PC-3 (cell line): ENCODE data around the gene PFN2. TPM values are rescaled to one million over a fixed set of nuclear protein-coding genes. Genes with fewer than 3 reads are reported as not detected.
"Not testable (repeated sequence)": the region's sequence is repeated elsewhere in the genome, so short reads cannot be mapped to it uniquely, and the experiment has no call there.

Experiments
- ATAC-seq: fragments of 200-7000 bp; cut with Tn5 transposase; 2 replicates; pipeline ENCODE4 v1.9.1; 2020; ENCODE audit warnings: mild to moderate bottlenecking, moderate library complexity
- BruUV-seq: library from RNA; stranded (reverse); fragments of 400-500 nt; replicated peaks from 2 replicates; lab custom pipeline; 2021; lab: Mats Ljungman, UMichigan
- CTCF ChIA-PET: fragments of 300-600 bp; sonication (Branson Sonifier 250); formaldehyde crosslinking; loops from one replicate; lab custom pipeline; 2022; ENCODE audit warnings: antibody characterized with exemption; lab: Charles Lee
- POLR2A ChIA-PET: fragments of 300-600 bp; sonication (Branson Sonifier 250); formaldehyde crosslinking; loops from one replicate; lab custom pipeline; 2022; ENCODE audit warnings: antibody characterized with exemption; ENCODE audit not compliant: unreplicated experiment; lab: Charles Lee
- DNase-seq: peaks from one replicate; pipeline ENCODE4 v3.0.0-alpha.2; 2015
- H2AFZ ChIP-seq: fragments of 300-600 bp; sonication (generic); 2 replicates; pipeline ENCODE4 v1.6.0; 2016; ENCODE audit warnings: antibody characterized with exemption, low read length
- H3F3A ChIP-seq: fragments of 300-600 bp; sonication (generic); one replicate; pipeline ENCODE4 v1.6.0; 2017; ENCODE audit warnings: antibody characterized with exemption, low read length, control low read depth, mild to moderate bottlenecking; ENCODE audit not compliant: unreplicated experiment
- H3K27ac ChIP-seq: fragments of 300-600 bp; sonication (generic); 2 replicates; pipeline ENCODE4 v1.5.1; 2016; ENCODE audit warnings: mild to moderate bottlenecking, low read length
- H3K27me3 ChIP-seq: fragments of 300-600 bp; sonication (generic); 2 replicates; pipeline ENCODE4 v1.6.1; 2016; ENCODE audit warnings: low read length, mixed read lengths
- H3K36me3 ChIP-seq: fragments of 300-600 bp; sonication (generic); 2 replicates; pipeline ENCODE4 v1.6.1; 2016; ENCODE audit warnings: low read depth, mixed run types, low read length, mixed read lengths
- H3K4me1 ChIP-seq: fragments of 300-600 bp; sonication (generic); 2 replicates; pipeline ENCODE4 v1.5.1; 2016; ENCODE audit warnings: low read length; ENCODE audit not compliant: insufficient read depth
- H3K4me2 ChIP-seq: fragments of 300-600 bp; sonication (generic); 2 replicates; pipeline ENCODE4 v1.6.0; 2016; ENCODE audit warnings: low read length
- H3K4me3 ChIP-seq: fragments of 300-600 bp; sonication (generic); 2 replicates; pipeline ENCODE4 v1.5.1; 2016; ENCODE audit warnings: mild to moderate bottlenecking, low read length, mixed read lengths
- H3K79me2 ChIP-seq: fragments of 300-600 bp; sonication (generic); 2 replicates; pipeline ENCODE4 v1.6.1; 2017; ENCODE audit warnings: low read length, mixed read lengths
- H3K9ac ChIP-seq: fragments of 300-600 bp; sonication (generic); 2 replicates; pipeline ENCODE4 v1.6.0; 2016; ENCODE audit warnings: mild to moderate bottlenecking, low read length
- H3K9me2 ChIP-seq: fragments of 300-600 bp; sonication (generic); replicated peaks from 2 replicates; pipeline ENCODE4 v1.6.1; 2016; ENCODE audit warnings: mixed run types, low read length, mixed read lengths
- H3K9me3 ChIP-seq: fragments of 300-600 bp; sonication (generic); 2 replicates; pipeline ENCODE4 v1.6.1; 2016; ENCODE audit warnings: low read length, mixed read lengths
- H4K20me1 ChIP-seq: fragments of 300-600 bp; sonication (generic); 2 replicates; pipeline ENCODE4 v1.6.1; 2016; ENCODE audit warnings: low read length, mixed read lengths
- EZH2 ChIP-seq: fragments of 300-600 bp; sonication (generic); IDR thresholded peaks from one replicate; pipeline ENCODE4 v1.6.1; 2017; ENCODE audit warnings: antibody characterized with exemption, mild to moderate bottlenecking, low read length; ENCODE audit not compliant: unreplicated experiment
- EZH2phosphoT487 ChIP-seq: fragments of 300-600 bp; sonication (generic); IDR thresholded peaks from 2 replicates; pipeline ENCODE4 v1.6.1; 2018; ENCODE audit warnings: mild to moderate bottlenecking, antibody characterized with exemption, low read length, borderline replicate concordance
- intact Hi-C: fragments of 100-400 bp; cut with micrococcal nuclease; formaldehyde crosslinking; loops from 2 replicates; pipeline ENCODE4 v1.9.0; 2023
- total RNA-seq: library from RNA; depleted of rRNA; stranded (reverse); fragments of >200 nt; gene quantifications from 2 replicates; pipeline ENCODE4 v1.2.3, GENCODE V29; 2014
- TF ChIP-seq, protein P1 (sequence below): fragments of 300-600 bp; sonication (generic); conservative IDR thresholded peaks from 2 replicates; pipeline ENCODE4 v1.5.1; 2017; ENCODE audit warnings: antibody characterized with exemption, low read depth, mild to moderate bottlenecking, low read length

The PFN2 gene
- total RNA-seq, 1 experiment from 2014 or later, result 213 TPM

DNA sequence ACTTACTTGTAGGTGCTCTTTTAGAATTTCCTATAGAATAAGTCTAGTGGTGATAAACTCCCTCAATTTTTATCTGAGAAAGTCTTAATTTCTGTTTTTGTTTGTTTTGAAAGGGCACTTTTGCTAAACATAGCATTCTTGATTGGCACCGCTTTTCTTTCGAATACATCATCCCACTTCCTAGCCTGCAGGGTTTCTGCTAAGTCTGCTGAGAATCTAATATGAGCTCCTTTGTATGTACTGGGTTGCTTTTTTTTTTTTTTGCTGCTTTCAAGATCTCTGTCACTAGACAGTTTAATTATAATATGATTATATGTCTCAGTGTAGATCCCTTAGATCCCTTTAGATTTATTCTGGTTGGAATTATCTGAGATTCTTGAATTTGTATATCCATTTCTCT, 21.5 kb downstream of the PFN2 start:
- ATAC-seq (no peak), DNase-seq (no peak)
- Histone ChIP-seq H3K4me1 (no peaks in the 10 kb centered on the region), H3K9me3 (no peaks in the 10 kb centered on the region), H2AFZ (no peak overlapping the region), H3K27ac (no peak overlapping the region), H3K9ac (no peak overlapping the region), H3K4me2 (no peak overlapping the region), H4K20me1 (no peaks in the 10 kb centered on the region), H3K4me3 (no peak overlapping the region), H3K9me2 (no peaks in the 10 kb centered on the region), H3F3A (no peaks in the 10 kb centered on the region), H3K36me3 (no peaks in the 10 kb centered on the region; the same call in 1 of the 2 replicates), H3K27me3 (no peaks in the 10 kb centered on the region), H3K79me2 (no peaks in the 10 kb centered on the region)
- TF ChIP-seq EZH2phosphoT487 (no peak), EZH2 (no peak)
- TF ChIP-seq, protein P1, sequence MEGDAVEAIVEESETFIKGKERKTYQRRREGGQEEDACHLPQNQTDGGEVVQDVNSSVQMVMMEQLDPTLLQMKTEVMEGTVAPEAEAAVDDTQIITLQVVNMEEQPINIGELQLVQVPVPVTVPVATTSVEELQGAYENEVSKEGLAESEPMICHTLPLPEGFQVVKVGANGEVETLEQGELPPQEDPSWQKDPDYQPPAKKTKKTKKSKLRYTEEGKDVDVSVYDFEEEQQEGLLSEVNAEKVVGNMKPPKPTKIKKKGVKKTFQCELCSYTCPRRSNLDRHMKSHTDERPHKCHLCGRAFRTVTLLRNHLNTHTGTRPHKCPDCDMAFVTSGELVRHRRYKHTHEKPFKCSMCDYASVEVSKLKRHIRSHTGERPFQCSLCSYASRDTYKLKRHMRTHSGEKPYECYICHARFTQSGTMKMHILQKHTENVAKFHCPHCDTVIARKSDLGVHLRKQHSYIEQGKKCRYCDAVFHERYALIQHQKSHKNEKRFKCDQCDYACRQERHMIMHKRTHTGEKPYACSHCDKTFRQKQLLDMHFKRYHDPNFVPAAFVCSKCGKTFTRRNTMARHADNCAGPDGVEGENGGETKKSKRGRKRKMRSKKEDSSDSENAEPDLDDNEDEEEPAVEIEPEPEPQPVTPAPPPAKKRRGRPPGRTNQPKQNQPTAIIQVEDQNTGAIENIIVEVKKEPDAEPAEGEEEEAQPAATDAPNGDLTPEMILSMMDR, result no peak
- CTCF ChIA-PET, result no interaction called here
- intact Hi-C loops, result no loop called here
- POLR2A ChIA-PET, result interaction anchor here (0.6 kb wide), 1 partner anchor 9 kb away, joined by 4 read pairs; no protein-coding TSS in a partner anchor
- BruUV-seq, result no TSS peak

DNA sequence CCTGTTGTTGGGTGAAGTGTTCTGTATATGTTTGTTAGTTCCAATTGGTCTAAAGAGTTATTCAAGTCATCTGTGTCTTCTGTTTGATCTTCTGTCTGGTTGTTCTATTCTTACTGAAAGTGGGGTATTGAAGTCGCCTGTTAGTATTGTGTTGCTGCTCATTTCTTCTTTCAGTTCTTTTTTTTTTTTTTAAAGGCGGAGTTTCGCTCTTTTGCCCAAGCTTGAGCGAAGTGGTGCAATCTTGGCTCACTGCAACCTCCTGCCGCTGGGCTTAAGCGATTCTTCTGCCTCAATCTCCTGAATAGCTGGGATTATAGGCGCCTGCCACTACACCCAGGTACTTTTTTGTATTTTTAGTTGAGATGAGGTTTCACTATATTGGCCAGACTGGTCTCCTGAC, 23.5 kb downstream of the PFN2 start:
- ATAC-seq (no peak), DNase-seq (no peak)
- no TSS peak for BruUV-seq
- H3K9ac ChIP-seq, result no peak overlapping the region
- TF ChIP-seq EZH2phosphoT487, result no peak
- TF ChIP-seq, protein P1, result no peak
- TF ChIP-seq EZH2, result no peak
- ChIA-PET CTCF (no interaction called here), POLR2A (no interaction called here)
- H3K79me2 ChIP-seq, result no peaks in the 10 kb centered on the region
- intact Hi-C loops, result no loop called here
- H4K20me1 ChIP-seq, result no peaks in the 10 kb centered on the region
- H3K9me3 ChIP-seq, result no peaks in the 10 kb centered on the region
- no peaks in the 10 kb centered on the region for H3K9me2 ChIP-seq
- H3K27ac ChIP-seq, result no peak overlapping the region
- H3K4me1 ChIP-seq, result no peaks in the 10 kb centered on the region
- no peak overlapping the region for H3K4me3 ChIP-seq
- H3K4me2 ChIP-seq, result no peak overlapping the region
- H3K36me3 ChIP-seq, result no peaks in the 10 kb centered on the region; the same call in 1 of the 2 replicates
- H2AFZ ChIP-seq, result no peak overlapping the region
- no peaks in the 10 kb centered on the region for H3F3A ChIP-seq
- no peaks in the 10 kb centered on the region for H3K27me3 ChIP-seq

DNA sequence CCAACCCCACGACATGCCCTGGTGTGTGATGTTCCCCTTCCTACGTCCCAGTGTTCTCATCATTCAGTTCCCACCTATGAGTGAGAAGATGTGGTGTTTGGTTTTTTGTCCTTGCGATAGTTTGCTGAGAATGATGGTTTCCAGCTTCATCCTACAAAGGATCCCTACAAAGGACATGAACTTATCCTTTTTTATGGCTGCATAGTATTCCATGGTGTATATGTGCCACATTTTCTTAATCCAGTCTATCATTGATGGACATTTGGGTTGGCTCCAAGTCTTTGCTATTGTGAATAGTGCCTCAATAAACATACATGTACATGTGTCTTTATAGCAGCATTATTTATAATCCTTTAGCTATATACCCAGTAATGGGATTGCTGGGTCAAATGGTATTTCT, 26.7 kb downstream of the PFN2 start:
- DNase-seq, H3K79me2 ChIP-seq, BruUV-seq, H3K9me2 ChIP-seq, intact Hi-C loops, CTCF ChIA-PET, H3F3A ChIP-seq, H3K27ac ChIP-seq, H3K9me3 ChIP-seq, H3K4me3 ChIP-seq, H3K4me2 ChIP-seq, H4K20me1 ChIP-seq, ATAC-seq, H2AFZ ChIP-seq, H3K9ac ChIP-seq, H3K4me1 ChIP-seq, H3K27me3 ChIP-seq, POLR2A ChIA-PET, H3K36me3 ChIP-seq: not testable (repeated sequence)
